WTC11 (cell line): ENCODE data around the gene NAV2. TPM values are rescaled to one million over a fixed set of nuclear protein-coding genes. Genes with fewer than 3 reads are reported as not detected.

ENCODE experiments used
- ATAC-seq: fragments of 200-7000 bp; cut with Tn5 transposase; 2 replicates; pipeline ENCODE4 v1.10.0; 2021; ENCODE audit warnings: mild to moderate bottlenecking, moderate library complexity
- CTCF ChIA-PET: fragments of 300-600 bp; sonication (Branson Sonifier 250); formaldehyde crosslinking; loops from one replicate; lab custom pipeline; 2021; ENCODE audit warnings: antibody characterized with exemption; lab: Charles Lee
- POLR2A ChIA-PET: fragments of 350-600 bp; sonication (Branson Sonifier 250); formaldehyde crosslinking; loops from one replicate; lab custom pipeline; 2021; ENCODE audit warnings: antibody characterized with exemption; lab: Charles Lee
- DNase-seq: peaks from one replicate; pipeline ENCODE4 v3.0.0; 2021; ENCODE audit warnings: low spot score
- H3K27ac Mint-ChIP-seq: 2 replicates; pipeline ENCODE4 v1.8.0; 2021; ENCODE audit warnings: mixed read lengths
- H3K27me3 Mint-ChIP-seq: 2 replicates; pipeline ENCODE4 v1.8.0; 2021; ENCODE audit warnings: low read depth, mild to moderate bottlenecking, moderate library complexity, mixed read lengths
- H3K36me3 Mint-ChIP-seq: 2 replicates; pipeline ENCODE4 v1.8.0; 2021; ENCODE audit warnings: mixed read lengths
- H3K4me1 Mint-ChIP-seq: 2 replicates; pipeline ENCODE4 v1.8.0; 2022; ENCODE audit warnings: mixed read lengths
- H3K4me3 Mint-ChIP-seq: 2 replicates; pipeline ENCODE4 v1.8.0; 2021; ENCODE audit warnings: mild to moderate bottlenecking, moderate library complexity, mixed read lengths
- H3K9me3 Mint-ChIP-seq: 2 replicates; pipeline ENCODE4 v1.8.0; 2021; ENCODE audit warnings: mixed read lengths
- CBFB ChIP-seq: sonication (generic); formaldehyde crosslinking; IDR thresholded peaks from 2 replicates; pipeline ENCODE4 v1.8.1; 2022; ENCODE audit warnings: mild to moderate bottlenecking, low read depth, missing genetic modification reagents
- EMX1 ChIP-seq: fragments of 250-450 bp; sonication (Bioruptor Pico); IDR thresholded peaks from 2 replicates; pipeline ENCODE4 v1.8.0; 2021; ENCODE audit warnings: mild to moderate bottlenecking
- ETV6 ChIP-seq: sonication (generic); formaldehyde crosslinking; IDR thresholded peaks from 2 replicates; pipeline ENCODE4 v1.8.1; 2022; ENCODE audit warnings: mild to moderate bottlenecking, missing genetic modification reagents
- GABPB1 ChIP-seq: sonication (generic); formaldehyde crosslinking; IDR thresholded peaks from 2 replicates; pipeline ENCODE4 v1.8.1; 2023; ENCODE audit warnings: mild to moderate bottlenecking, missing genetic modification reagents
- MXD4 ChIP-seq: fragments of 250-450 bp; sonication (Bioruptor Pico); IDR thresholded peaks from 2 replicates; pipeline ENCODE4 v1.8.0; 2021; ENCODE audit warnings: mild to moderate bottlenecking, moderate library complexity, borderline replicate concordance
- NFATC4 ChIP-seq: fragments of 250-450 bp; sonication (Bioruptor Pico); IDR thresholded peaks from 2 replicates; pipeline ENCODE4 v1.9.0; 2021; ENCODE audit warnings: mild to moderate bottlenecking
- NFE2L1 ChIP-seq: sonication (generic); formaldehyde crosslinking; IDR thresholded peaks from 2 replicates; pipeline ENCODE4 v1.8.1; 2023; ENCODE audit warnings: missing genetic modification reagents
- NR1H2 ChIP-seq: sonication (generic); formaldehyde crosslinking; IDR thresholded peaks from 2 replicates; pipeline ENCODE4 v1.9.0; 2021; ENCODE audit warnings: mild to moderate bottlenecking, moderate library complexity, missing genetic modification reagents
- NR3C1 ChIP-seq: sonication (generic); formaldehyde crosslinking; conservative IDR thresholded peaks from 2 replicates; pipeline ENCODE4 v1.8.1; 2023; ENCODE audit warnings: low read depth, mild to moderate bottlenecking, missing genetic modification reagents
- PRRX2 ChIP-seq: fragments of 250-450 bp; sonication (Bioruptor Pico); IDR thresholded peaks from 2 replicates; pipeline ENCODE4 v1.8.0; 2021; ENCODE audit warnings: mild to moderate bottlenecking
- RORB ChIP-seq: fragments of 250-450 bp; sonication (Bioruptor Pico); IDR thresholded peaks from 2 replicates; pipeline ENCODE4 v1.9.0; 2021; ENCODE audit warnings: mild to moderate bottlenecking
- SOX15 ChIP-seq: fragments of 250-450 bp; sonication (Bioruptor Pico); IDR thresholded peaks from 2 replicates; pipeline ENCODE4 v1.9.0; 2021; ENCODE audit warnings: mild to moderate bottlenecking
- TCF7 ChIP-seq: sonication (generic); formaldehyde crosslinking; IDR thresholded peaks from 2 replicates; pipeline ENCODE4 v1.8.0; 2022; ENCODE audit warnings: mild to moderate bottlenecking, low read depth, missing genetic modification reagents, moderate library complexity
- TEAD1 ChIP-seq: sonication (generic); formaldehyde crosslinking; IDR thresholded peaks from 2 replicates; pipeline ENCODE4 v1.8.0; 2022; ENCODE audit warnings: mild to moderate bottlenecking, missing genetic modification reagents
- ZNF263 ChIP-seq: sonication (generic); formaldehyde crosslinking; IDR thresholded peaks from 2 replicates; pipeline ENCODE4 v1.8.1; 2022; ENCODE audit warnings: low read depth, mild to moderate bottlenecking, moderate library complexity, missing genetic modification reagents
- total RNA-seq: library from RNA; stranded (reverse); gene quantifications from 3 replicates; pipeline ENCODE4 v1.2.3, GENCODE V29; 2021
- TF ChIP-seq, protein P1 (sequence below): fragments of 250-450 bp; sonication (Bioruptor Pico); IDR thresholded peaks from 2 replicates; pipeline ENCODE4 v1.9.0; 2021; ENCODE audit warnings: moderate library complexity, mild to moderate bottlenecking, inconsistent platforms, borderline replicate concordance
- TF ChIP-seq, protein P2 (sequence below): fragments of 250-450 bp; sonication (Bioruptor Pico); IDR thresholded peaks from 2 replicates; pipeline ENCODE4 v2.1.2; 2022; ENCODE audit warnings: mild to moderate bottlenecking, moderate library complexity
- TF ChIP-seq, protein P3 (sequence below): fragments of 250-450 bp; sonication (Bioruptor Pico); IDR thresholded peaks from 2 replicates; pipeline ENCODE4 v1.9.0; 2021; ENCODE audit warnings: mild to moderate bottlenecking, borderline replicate concordance
- TF ChIP-seq, protein P4 (sequence below): sonication (generic); formaldehyde crosslinking; IDR thresholded peaks from 2 replicates; pipeline ENCODE4 v1.8.1; 2023; ENCODE audit warnings: mild to moderate bottlenecking, missing genetic modification reagents, moderate library complexity

NAV2 gene
- total RNA-seq, 1 experiment from 2014 or later, result 42.8 TPM

DNA sequence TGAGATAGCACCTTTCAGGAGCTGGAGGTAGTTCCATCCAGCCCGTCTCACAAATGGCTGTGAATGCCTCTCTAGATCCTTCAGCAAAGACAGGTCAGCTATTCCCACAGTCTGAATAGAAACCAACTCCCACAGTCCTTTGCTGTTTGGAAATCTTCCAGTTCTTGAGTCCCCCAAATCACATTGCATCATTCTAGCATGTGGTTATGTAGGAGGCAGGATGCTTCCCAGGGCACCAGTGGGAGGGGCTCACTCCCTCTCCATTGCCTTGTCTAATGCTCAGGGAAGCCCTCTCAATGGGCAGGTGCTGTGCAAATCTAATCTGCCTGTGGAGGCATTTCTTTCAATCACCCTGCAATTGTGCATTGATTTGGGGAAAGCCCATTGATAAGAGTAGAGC lies 14.6 kb downstream of the NAV2 start:
- Mint-ChIP-seq H3K4me3 (no peak overlapping the region), H3K36me3 (no peaks in the 10 kb centered on the region), H3K27ac (no peak overlapping the region), H3K4me1 (peaks cover 3% of the 10 kb centered on the region; the same call in 1 of the 2 replicates), H3K27me3 (no peaks in the 10 kb centered on the region; the same call in 1 of the 2 replicates), H3K9me3 (no peaks in the 10 kb centered on the region)
- POLR2A ChIA-PET, result no interaction called here
- TF ChIP-seq MXD4 (CRISPR knock-in tag), result no peak
- no peak for DNase-seq
- CTCF ChIA-PET, result interaction anchor here (1.4 kb wide), 1 partner anchor 15 kb away, joined by 6 read pairs; no protein-coding TSS in a partner anchor
- no peak; the same call in 1 of the 2 replicates for ATAC-seq

DNA sequence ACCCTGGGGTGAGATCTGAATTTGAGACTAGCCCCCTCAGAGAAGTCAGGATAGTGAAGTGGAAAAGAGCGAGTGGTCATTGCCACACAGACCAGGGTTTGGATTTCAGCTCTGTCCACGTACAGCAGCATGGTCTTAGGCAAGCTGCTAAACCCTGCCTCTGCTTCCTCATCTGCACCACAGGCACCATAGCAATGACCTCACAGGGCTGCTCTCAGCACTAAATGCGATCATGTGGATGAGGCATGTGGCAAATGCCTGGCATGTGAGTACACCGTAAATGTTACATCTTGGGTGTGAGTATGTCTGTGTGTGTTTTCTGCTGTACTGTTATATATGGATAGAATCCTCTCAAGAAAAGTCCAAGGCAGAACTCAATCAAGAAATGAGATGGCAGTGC lies 15.8 kb downstream of the NAV2 start:
- no peaks in the 10 kb centered on the region for H3K36me3 Mint-ChIP-seq
- CTCF ChIA-PET, result interaction anchor here (1.4 kb wide), 1 partner anchor 14 kb away, joined by 6 read pairs; no protein-coding TSS in a partner anchor

DNA sequence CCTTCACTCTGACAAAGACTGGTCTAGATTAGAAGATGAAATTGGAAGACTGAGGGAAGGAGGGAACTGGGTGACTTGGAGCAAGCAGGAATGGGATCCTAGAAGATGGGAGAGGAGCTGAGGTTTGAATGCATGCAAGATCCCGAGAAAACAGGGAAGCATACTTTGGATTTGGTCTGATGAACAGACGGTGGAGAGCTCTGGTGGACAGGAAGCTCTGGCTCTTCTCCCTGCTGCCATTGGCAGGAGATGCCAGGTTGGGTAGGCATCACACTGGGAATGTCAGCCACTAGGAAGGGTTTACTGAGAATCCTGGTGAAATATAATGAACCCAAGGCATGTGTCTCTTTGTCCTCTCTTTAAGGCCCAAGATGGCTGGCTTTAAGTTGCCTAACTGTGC lies 16.5 kb downstream of the NAV2 start:
- no peaks in the 10 kb centered on the region for H3K36me3 Mint-ChIP-seq
- H3K27me3 Mint-ChIP-seq, result no peaks in the 10 kb centered on the region; the same call in 1 of the 2 replicates
- DNase-seq (no peak), ATAC-seq (no peak)
- TF ChIP-seq TEAD1 (CRISPR knock-in tag) (no peak), TCF7 (CRISPR knock-in tag) (no peak), RORB (CRISPR knock-in tag) (no peak)
- TF ChIP-seq, protein P1, sequence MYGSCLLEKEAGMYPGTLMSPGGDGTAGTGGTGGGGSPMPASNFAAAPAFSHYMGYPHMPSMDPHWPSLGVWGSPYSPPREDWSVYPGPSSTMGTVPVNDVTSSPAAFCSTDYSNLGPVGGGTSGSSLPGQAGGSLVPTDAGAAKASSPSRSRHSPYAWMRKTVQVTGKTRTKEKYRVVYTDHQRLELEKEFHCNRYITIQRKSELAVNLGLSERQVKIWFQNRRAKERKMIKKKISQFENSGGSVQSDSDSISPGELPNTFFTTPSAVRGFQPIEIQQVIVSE, result no peak
- no peak overlapping the region for H3K4me3 Mint-ChIP-seq
- H3K9me3 Mint-ChIP-seq, result no peaks in the 10 kb centered on the region
- H3K4me1 Mint-ChIP-seq, result peaks cover 3% of the 10 kb centered on the region; the same call in 1 of the 2 replicates
- POLR2A ChIA-PET, result no interaction called here
- CTCF ChIA-PET, result no interaction called here
- no peak overlapping the region for H3K27ac Mint-ChIP-seq

More for the DNA sequence above, 15.8 kb downstream of the NAV2 start:
- DNase-seq (no peak), ATAC-seq (no peak)
- Mint-ChIP-seq H3K4me1 (peaks cover 3% of the 10 kb centered on the region; the same call in 1 of the 2 replicates), H3K27ac (no peak overlapping the region), H3K27me3 (no peaks in the 10 kb centered on the region; the same call in 1 of the 2 replicates), H3K9me3 (no peaks in the 10 kb centered on the region), H3K4me3 (no peak overlapping the region)
- POLR2A ChIA-PET, result no interaction called here
- TF ChIP-seq, protein P2, sequence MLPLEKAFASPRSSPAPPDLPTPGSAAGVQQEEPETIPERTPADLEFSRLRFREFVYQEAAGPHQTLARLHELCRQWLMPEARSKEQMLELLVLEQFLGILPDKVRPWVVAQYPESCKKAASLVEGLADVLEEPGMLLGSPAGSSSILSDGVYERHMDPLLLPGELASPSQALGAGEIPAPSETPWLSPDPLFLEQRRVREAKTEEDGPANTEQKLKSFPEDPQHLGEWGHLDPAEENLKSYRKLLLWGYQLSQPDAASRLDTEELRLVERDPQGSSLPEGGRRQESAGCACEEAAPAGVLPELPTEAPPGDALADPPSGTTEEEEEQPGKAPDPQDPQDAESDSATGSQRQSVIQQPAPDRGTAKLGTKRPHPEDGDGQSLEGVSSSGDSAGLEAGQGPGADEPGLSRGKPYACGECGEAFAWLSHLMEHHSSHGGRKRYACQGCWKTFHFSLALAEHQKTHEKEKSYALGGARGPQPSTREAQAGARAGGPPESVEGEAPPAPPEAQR (CRISPR knock-in tag), result no peak
- no peak for TF ChIP-seq GABPB1 (CRISPR knock-in tag)
- no peak for TF ChIP-seq NR1H2 (CRISPR knock-in tag)
- TF ChIP-seq SOX15 (CRISPR knock-in tag), result no peak
- no peak for TF ChIP-seq NFE2L1 (CRISPR knock-in tag)
- no peak for TF ChIP-seq NFATC4 (CRISPR knock-in tag)
- TF ChIP-seq PRRX2, result no peak
- TF ChIP-seq, protein P3, sequence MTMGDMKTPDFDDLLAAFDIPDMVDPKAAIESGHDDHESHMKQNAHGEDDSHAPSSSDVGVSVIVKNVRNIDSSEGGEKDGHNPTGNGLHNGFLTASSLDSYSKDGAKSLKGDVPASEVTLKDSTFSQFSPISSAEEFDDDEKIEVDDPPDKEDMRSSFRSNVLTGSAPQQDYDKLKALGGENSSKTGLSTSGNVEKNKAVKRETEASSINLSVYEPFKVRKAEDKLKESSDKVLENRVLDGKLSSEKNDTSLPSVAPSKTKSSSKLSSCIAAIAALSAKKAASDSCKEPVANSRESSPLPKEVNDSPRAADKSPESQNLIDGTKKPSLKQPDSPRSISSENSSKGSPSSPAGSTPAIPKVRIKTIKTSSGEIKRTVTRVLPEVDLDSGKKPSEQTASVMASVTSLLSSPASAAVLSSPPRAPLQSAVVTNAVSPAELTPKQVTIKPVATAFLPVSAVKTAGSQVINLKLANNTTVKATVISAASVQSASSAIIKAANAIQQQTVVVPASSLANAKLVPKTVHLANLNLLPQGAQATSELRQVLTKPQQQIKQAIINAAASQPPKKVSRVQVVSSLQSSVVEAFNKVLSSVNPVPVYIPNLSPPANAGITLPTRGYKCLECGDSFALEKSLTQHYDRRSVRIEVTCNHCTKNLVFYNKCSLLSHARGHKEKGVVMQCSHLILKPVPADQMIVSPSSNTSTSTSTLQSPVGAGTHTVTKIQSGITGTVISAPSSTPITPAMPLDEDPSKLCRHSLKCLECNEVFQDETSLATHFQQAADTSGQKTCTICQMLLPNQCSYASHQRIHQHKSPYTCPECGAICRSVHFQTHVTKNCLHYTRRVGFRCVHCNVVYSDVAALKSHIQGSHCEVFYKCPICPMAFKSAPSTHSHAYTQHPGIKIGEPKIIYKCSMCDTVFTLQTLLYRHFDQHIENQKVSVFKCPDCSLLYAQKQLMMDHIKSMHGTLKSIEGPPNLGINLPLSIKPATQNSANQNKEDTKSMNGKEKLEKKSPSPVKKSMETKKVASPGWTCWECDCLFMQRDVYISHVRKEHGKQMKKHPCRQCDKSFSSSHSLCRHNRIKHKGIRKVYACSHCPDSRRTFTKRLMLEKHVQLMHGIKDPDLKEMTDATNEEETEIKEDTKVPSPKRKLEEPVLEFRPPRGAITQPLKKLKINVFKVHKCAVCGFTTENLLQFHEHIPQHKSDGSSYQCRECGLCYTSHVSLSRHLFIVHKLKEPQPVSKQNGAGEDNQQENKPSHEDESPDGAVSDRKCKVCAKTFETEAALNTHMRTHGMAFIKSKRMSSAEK, result no peak
- no peak for TF ChIP-seq NR3C1 (CRISPR knock-in tag)

DNA sequence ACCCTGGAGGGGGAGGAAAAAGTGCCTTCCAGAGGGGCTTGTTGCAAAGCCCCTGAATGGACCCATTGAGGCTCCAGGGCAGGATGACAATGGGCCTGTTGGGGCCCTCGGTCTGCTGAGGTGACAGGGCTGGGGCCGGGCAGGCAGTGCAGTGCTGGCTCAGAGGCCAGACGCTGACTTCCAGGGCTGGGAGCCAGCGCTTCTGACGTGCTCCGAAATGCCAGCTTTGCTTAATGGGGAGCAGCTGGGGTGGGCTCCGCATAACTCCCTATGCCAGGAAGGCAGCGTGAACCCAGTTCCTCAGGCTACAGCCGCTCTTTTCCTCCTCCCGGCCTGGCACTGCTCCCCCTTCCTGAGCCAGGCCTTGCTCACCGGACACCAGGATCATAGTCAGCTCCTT lies 17.7 kb downstream of the NAV2 start:
- no peak for DNase-seq
- peaks cover 3% of the 10 kb centered on the region; the same call in 1 of the 2 replicates for H3K4me1 Mint-ChIP-seq
- no peak overlapping the region for H3K4me3 Mint-ChIP-seq
- no peak for TF ChIP-seq EMX1 (CRISPR knock-in tag)
- no peak for TF ChIP-seq ZNF263
- TF ChIP-seq CBFB (CRISPR knock-in tag), result no peak
- TF ChIP-seq, protein P4, sequence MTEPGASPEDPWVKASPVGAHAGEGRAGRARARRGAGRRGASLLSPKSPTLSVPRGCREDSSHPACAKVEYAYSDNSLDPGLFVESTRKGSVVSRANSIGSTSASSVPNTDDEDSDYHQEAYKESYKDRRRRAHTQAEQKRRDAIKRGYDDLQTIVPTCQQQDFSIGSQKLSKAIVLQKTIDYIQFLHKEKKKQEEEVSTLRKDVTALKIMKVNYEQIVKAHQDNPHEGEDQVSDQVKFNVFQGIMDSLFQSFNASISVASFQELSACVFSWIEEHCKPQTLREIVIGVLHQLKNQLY (CRISPR knock-in tag), result no peak
- no peak for TF ChIP-seq ETV6
- POLR2A ChIA-PET, result no interaction called here
- no peak overlapping the region for H3K27ac Mint-ChIP-seq
- CTCF ChIA-PET, result interaction anchor here (0.8 to 1.1 kb wide), 2 partner anchors 9 to 12 kb away, joined by 3 to 4 read pairs; no protein-coding TSS in a partner anchor
- no peaks in the 10 kb centered on the region for H3K9me3 Mint-ChIP-seq
- H3K36me3 Mint-ChIP-seq, result no peaks in the 10 kb centered on the region
- H3K27me3 Mint-ChIP-seq, result no peaks in the 10 kb centered on the region
- no peak; the same call in 1 of the 2 replicates for ATAC-seq
